Thoracic aorta endothelial cell (primary cell): ENCODE data around the gene OR4F29. TPM values are rescaled to one million over a fixed set of nuclear protein-coding genes. Genes with fewer than 3 reads are reported as not detected.

ENCODE experiments used
- total RNA-seq: library from RNA; depleted of rRNA; stranded (reverse); fragments of >200 nt; gene quantifications from 2 replicates; pipeline ENCODE4 v1.2.3, GENCODE V29; 2012

Gene OR4F29
- total RNA-seq = 0.22 and 0.27 TPM in 2 replicates

GRCh38 chr1:451578-451977 lies at the start of gene OR4F29:
OR4F29 (minus strand) TSS chr1:451678; CDS start chr1:451678, 0 bp downstream.

Other genes with a start within 250 kb of the OR4F29 start
- gene OR4F16, start 235.0 kb upstream of the OR4F29 start, total RNA-seq = 0.22 and 0.27 TPM in 2 replicates